ENCODE data around the gene MGLL. TPM values are rescaled to one million over a fixed set of nuclear protein-coding genes. Genes with fewer than 3 reads are reported as not detected.

MGLL gene
- total and polyA plus RNA-seq, 9 of the 15 experiments (the other 6 are each of a cell fraction or from before 2014, with no cell fraction given), result 0.12 to 0.32 (median 0.18) TPM; not detected in 6

GRCh38 chr3:127761441-127761801 is 60.9 kb downstream of the MGLL start:
- ChIA-PET POLR2A (no interaction called here), CTCF (ENCODE audit: low intra/inter-chr PET ratio) (no interaction called here)
- H3K4me3 ChIP-seq, result no peak overlapping the region
- H3K79me2 ChIP-seq (ENCODE audit: control insufficient read depth, insufficient read depth, low read length), result no peaks in the 10 kb centered on the region
- no peaks in the 10 kb centered on the region for H3K9me3 ChIP-seq (replicated peaks; ENCODE audit: control insufficient read depth, insufficient read depth, low read depth, low read length)
- no peak for TF ChIP-seq TRIM28 (IDR thresholded peaks at IDR 0.05)
- no peak for TF ChIP-seq HMGN3 (IDR thresholded peaks at IDR 0.05; ENCODE audit: borderline replicate concordance, extremely low read depth, insufficient read length, low read depth, low read length)
- TF ChIP-seq KLF16 (IDR thresholded peaks at IDR 0.05), result no peak
- TF ChIP-seq MEF2D (tag; conservative IDR thresholded peaks at IDR 0.05; ENCODE audit: low read depth), result no peak
- no peak for TF ChIP-seq TCF7 (IDR thresholded peaks at IDR 0.05; ENCODE audit: borderline replicate concordance)
- no peak for TF ChIP-seq CTBP1 (IDR thresholded peaks at IDR 0.05; ENCODE audit: borderline replicate concordance)
- no peak for TF ChIP-seq HBP1 (CRISPR knock-in tag; IDR thresholded peaks at IDR 0.05)
- TF ChIP-seq ZNF280A (IDR thresholded peaks at IDR 0.05; ENCODE audit: low read depth, partially characterized antibody), result no peak
- H3K36me3 ChIP-seq (ENCODE audit: control insufficient read depth, insufficient read depth, low read length), result no peaks in the 10 kb centered on the region
- H3K4me1 ChIP-seq (replicated peaks in 1 of 2; ENCODE audit: control insufficient read depth in 2 of 2, insufficient read depth in 2 of 2, low read length in 2 of 2), result peaks cover 0 to 3% of the 10 kb centered on the region in 2 experiments; a peak in 2 of 5 replicates
- BruUV-seq (replicated peaks), result no TSS peak
- FAIRE-seq (no peak), DNase-seq (ENCODE audit: extremely low read depth in 1 of 4, low spot score in 3 of 4) (no peak), ATAC-seq (no peak)
- H2AFZ ChIP-seq (ENCODE audit: low read depth, low read length), result no peak overlapping the region
- H3K9me1 ChIP-seq (ENCODE audit: control insufficient read depth, insufficient read depth, low read length), result no peaks in the 10 kb centered on the region
- in situ Hi-C loops (cut with MboI) (no loop called here), intact Hi-C loops (cut with micrococcal nuclease) (no loop called here)
- no peak overlapping the region for H3K27ac ChIP-seq (ENCODE audit: extremely low read depth, low read depth, low read length)
- H3K27me3 ChIP-seq (ENCODE audit: control insufficient read depth in 2 of 2, insufficient read depth in 2 of 2, low read length in 2 of 2), result peaks cover 15 to 74% of the 10 kb centered on the region in 2 experiments
- H3K4me2 ChIP-seq (ENCODE audit: insufficient read depth, low read length), result no peak overlapping the region
- 0 out of 2 replicates have a peak, but pooled peaks cover 4% of the 10 kb centered on the region for H4K20me1 ChIP-seq (replicated peaks; ENCODE audit: control insufficient read depth, insufficient read depth, low read length)
- WGBS (ENCODE audit: insufficient coverage, low coverage, missing lambda C conversion rate), result 0% methylated on average over 12 of the region's 12 CpGs
- H3K9ac ChIP-seq (ENCODE audit: insufficient read depth in 1 of 2, low read depth in 2 of 2, low read length in 2 of 2), result no peak overlapping the region
